NCI-H1092 (cell line): ENCODE measurements around the gene RRM1.

Experiments used
- DNase-seq: peaks from one replicate; lab custom pipeline; 2025; lab: John Stamatoyannopoulos, UW

The RRM1 gene

DNA sequence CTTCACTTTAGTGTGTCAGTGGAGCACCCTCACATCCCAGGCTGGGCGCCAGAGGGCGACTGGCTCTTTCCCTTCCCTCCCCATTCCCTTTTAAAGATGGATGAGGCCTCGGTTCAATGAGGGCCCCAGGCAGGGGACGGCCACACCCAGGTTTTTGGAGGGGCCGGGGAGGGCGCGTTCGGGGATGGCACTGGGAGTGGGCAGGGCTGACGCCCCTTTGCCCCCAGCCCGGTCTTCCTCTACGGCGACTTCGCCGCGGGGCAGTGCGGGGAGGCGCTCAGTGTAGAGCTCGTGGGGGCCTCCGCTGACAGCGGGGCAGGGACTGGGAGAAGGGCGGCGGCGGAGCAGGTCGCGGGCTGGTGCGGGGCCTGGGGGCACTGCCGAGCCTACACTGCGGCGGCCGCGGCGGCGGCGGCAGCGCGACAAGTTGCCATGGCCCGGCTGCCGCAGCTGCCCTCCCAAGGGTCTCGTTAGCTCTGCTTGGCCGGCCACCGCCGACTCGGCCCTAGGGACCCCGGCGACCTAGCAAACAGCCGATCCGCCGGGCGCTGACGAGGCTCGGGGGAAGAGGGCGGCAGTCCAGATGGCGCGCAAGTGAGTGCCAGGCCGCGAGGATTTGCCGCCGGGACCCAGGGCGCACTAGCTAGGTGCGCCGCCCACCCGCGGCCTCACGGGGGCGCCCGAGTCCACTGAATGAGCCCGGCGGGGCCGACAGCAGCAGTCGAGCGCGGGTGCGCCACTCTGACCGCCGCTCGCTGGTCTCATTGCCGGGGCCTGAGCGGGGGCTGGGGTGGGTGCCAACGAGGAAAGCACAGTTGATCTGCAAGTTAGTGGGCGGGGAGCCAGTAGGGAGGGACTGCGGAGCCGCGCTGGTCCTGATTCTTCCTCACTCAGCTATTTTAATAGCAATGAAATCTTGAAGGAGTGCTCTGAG is 92.7 kb downstream of the RRM1 start:
- DNase-seq, result peak; percentile 80
